Measurements from ENCODE around the gene FBXO36.
"Not testable (repeated sequence)": the region's sequence is repeated elsewhere in the genome, so short reads cannot be mapped to it uniquely, and the experiment has no call there.

Gene FBXO36, protein sequence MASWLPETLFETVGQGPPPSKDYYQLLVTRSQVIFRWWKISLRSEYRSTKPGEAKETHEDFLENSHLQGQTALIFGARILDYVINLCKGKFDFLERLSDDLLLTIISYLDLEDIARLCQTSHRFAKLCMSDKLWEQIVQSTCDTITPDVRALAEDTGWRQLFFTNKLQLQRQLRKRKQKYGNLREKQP

GRCh38 chr2:229922449-229923386, at the start of gene FBXO36:
FBXO36 (plus strand) TSS chr2:229922503; CDS start chr2:229922514, 11 bp downstream.
- peak; percentile 84 for DNase-seq (ENCODE audit: low spot score)

GRCh38 chr2:229873123-229873581, 49.2 kb upstream of the FBXO36 start:
- DNase-seq (ENCODE audit: low spot score) = no peak

- DNase-seq (ENCODE audit: low spot score) = no peak
These were observed 47.7 kb upstream of the FBXO36 start for GRCh38 chr2:229874647-229875046.

DNA sequence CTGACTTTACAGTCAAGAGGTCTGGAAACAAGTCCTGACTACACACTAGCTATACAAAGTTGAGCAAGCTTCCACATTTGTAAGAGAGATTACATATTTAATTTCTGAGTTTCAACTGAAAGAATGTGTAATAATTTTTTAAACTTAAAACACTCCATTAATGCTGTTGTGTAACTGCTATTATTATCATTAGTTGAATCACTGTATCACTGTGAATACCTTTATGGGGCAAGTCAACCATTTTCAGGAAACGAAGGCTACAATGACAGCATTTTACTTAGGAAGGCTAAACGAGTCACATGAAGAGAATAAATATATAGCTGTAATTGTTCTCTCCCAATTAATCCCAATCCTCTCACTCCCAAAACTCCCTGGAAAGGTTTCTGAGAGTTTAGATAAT, 46.8 kb upstream of the FBXO36 start:
- DNase-seq (ENCODE audit: low spot score) = no peak

DNA sequence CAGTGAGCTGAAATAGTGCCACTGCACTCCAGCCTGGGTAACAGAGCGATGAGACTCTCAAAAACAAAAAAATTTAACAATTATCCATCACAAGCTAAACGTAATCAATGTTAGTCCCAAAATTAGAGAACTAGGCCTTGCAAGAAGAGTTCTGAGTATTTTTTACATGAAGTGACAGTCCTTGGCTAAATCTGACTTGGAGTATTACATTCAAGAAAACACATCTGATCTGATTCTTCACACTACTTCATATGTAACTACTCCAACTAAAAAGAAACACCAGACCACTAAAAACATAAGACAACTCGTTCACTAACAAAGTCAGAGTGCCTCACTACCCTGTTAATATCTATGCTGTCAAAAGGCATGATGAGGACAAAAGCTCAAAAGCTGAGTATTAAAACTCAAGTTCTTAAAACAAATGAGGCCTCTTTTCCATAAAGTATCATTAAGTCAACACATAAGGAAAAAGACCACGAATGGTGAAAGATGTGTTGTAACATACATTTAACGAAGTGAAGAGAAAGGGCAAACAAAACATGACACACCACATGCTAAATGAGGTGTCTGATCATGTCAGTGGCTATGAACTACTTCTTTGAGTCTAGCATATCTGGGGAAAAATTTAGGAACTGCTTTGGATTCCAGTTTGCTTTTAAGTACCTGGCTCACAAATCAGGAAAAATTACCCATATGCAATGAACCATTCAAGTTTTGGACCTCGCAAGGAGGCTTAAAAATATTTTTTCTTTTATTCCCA, 42.9 kb upstream of the FBXO36 start:
- DNase-seq (ENCODE audit: low spot score) = no peak

GRCh38 chr2:229880892-229881586, 41.3 kb upstream of the FBXO36 start:
- no peak for DNase-seq (ENCODE audit: low spot score)

GRCh38 chr2:229882583-229882982, 39.7 kb upstream of the FBXO36 start:
- no peak for DNase-seq (ENCODE audit: low spot score)

- no peak for DNase-seq (ENCODE audit: low spot score)
These were observed 37.3 kb upstream of the FBXO36 start for GRCh38 chr2:229884775-229885699.

DNA sequence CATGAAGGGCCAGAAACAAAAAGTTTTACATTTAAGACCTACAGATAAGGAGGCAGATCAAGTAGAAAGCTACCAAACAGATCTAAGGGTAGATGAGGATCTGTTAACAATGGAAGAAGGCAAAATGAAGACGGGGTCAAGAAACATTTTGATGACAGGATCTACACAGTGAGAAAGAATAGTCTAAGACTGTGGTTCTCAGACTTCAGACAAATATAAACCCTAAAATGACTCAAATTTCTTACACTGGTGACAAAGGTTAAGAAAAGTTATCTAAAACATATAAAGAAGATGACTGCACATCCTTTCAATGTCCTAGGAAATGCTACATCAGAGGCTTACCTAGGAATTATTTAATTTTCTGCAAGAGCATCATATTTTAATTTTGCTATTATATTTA, 34.9 kb upstream of the FBXO36 start:
- no peak for DNase-seq (ENCODE audit: low spot score)

DNA sequence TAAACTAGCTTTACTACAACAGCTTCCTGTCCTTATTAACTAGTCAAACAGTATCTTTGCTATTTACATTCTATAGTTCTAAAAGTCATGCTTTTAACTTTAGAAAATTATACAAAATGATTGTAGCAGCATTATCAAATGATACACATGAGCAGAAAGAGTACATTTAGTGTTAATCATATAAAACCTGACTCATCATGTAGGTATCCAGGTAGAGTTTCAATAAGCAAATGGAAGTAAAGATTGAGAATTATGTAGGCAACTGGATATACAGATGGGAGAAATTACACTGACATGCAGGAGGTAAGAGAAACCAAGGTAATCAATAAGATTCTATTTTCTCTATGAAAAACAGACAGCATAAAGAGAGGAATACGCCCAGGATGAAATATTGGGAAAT, 34.3 kb upstream of the FBXO36 start:
- no peak for DNase-seq (ENCODE audit: low spot score)

DNA sequence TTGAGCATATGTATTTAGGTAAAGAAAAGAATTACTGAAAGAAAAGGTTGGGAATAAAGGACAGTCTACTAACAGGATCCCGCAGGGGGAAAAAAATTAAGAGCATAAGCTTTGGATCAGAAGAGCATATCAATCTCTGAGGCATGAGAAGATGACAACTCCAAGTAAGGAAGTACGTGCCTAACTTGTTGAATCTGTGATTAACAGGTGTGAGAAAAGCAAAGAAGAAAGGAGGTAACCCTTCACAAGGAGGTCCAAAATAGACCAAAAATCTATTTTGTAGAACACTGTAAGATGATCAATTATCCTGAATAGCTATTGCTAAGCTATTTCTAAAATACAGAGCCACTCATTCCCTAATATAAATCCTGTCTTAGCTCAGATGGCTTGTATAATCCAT, 33.3 kb upstream of the FBXO36 start:
- no peak for DNase-seq (ENCODE audit: low spot score)

DNA sequence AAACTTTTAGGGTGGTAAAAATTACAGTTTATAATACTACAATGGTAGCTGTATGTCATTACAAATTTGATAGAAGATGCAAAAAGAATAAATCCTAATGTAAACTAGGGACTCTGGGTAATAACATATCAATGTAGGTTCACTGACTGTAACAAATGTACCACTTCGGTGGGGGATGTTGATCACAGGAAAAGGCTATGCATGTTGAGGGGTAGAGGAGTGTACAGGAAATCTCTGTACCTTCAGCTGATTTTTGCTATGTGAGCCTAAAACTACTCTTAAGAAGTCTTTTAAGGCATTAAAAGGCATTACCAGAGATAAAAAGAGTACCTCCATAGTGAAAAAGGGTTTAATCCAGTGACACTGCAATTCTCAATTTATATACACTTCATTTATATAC, 25.4 kb upstream of the FBXO36 start:
- DNase-seq (ENCODE audit: low spot score) = no peak

DNA sequence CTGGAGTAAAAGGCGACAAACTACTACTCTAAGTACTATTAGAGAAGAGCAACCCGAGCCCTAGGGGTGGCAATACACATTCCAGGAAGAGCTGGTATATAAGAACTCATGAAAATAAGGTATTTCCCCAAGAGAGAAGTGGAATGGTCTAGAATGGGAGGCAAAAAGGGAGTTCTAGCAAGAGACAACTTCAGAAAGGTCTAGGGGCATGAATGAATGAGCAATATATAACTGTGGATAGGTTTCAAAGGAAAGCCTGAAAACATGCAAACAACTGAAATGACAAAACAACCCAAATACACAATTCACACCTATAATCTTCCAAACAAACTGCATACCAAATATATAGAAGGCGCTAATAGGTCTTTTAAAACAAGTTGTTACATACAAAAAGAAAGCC, 22.7 kb upstream of the FBXO36 start:
- no peak for DNase-seq (ENCODE audit: low spot score)

DNA sequence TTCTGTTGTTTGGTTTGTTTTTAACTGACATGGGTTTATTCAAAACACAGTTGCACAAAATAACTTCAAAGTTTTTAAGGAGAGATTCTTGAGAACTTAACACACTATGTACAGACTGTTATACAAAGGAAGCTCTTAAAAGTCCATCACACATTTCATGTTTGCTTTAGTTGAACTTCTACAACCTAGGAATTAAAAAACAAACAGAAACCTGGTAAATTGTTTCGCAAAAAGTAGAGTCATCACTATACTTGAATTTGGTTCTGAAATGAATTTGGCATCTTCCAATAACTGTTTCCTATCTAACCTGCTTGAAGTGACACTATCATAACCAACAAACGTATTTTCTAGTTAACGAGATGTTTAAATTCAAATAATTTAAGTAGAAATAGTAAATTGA, 22.3 kb upstream of the FBXO36 start:
- DNase-seq (ENCODE audit: low spot score) = no peak

DNA sequence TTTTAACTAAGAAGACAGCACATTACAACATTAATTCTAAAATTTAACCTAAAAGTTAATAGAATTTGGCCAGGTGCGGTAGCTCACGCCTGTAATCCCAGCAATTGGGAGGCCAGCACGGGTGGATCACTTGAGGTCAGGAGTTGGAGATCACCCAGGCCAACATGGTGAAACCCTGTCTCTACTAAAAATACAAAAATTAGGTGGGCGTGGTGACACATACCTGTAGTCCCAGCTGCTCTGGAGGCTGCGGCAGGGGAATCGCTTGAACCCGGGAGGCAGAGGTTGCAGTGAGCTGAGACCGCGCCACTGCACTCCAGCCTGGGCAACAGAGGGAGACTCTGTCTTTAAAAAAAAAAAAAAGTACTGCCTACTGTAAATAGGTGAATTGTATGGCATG, 21.8 kb upstream of the FBXO36 start:
- DNase-seq (ENCODE audit: low spot score) = not testable (repeated sequence)

DNA sequence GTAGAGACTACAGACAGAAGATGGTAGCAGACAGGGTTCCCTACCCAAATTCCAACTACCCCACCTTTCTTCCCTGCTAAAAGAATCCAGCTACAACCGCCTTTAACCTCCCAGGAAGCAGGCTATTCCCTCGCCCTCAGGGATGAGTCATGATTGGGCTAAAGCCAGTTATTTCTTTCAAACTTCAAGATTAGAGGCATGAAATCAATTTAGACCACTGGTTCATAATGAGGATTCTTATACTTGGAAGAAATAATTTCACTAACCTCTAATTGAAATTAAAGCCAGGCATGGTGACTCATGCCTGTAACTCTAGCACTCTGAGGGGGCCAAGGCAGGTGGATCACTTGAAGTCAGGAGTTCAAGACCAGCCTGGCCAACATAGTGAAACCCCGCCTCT, 20.5 kb upstream of the FBXO36 start:
- DNase-seq (ENCODE audit: low spot score) = peak; percentile 57

DNA sequence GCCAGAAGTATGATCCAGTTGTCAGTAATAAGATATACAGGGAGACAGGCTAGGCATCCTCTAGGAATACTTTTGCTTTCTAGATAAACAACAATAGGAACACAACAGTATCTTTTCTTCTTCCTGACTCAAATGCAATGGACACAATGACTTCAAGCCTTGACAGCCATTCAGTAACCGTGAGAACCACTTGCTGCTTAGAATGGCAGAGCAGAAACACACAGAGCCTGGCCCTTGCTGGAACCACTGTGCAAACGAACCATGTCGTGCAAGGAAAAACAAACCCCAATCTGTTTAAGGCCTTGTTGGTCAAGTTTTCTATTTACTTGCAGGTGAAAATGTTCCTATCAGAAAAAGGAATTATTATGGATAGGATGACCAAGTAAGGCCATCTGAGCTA, 19.3 kb upstream of the FBXO36 start:
- no peak for DNase-seq (ENCODE audit: low spot score)

GRCh38 chr2:229905601-229906000, 16.7 kb upstream of the FBXO36 start:
- DNase-seq (ENCODE audit: low spot score) = no peak

GRCh38 chr2:229909090-229909489, 13.2 kb upstream of the FBXO36 start:
- DNase-seq (ENCODE audit: low spot score) = no peak

- DNase-seq (ENCODE audit: low spot score) = no peak
These were observed 12.0 kb upstream of the FBXO36 start for GRCh38 chr2:229910147-229910831.
